Mesenchymal stem cell (in vitro differentiated cells and primary cell): ENCODE results near the gene CCSER1.
"Not testable (repeated sequence)": the region's sequence is repeated elsewhere in the genome, so short reads cannot be mapped to it uniquely, and the experiment has no call there.

Source experiments
- DNase-seq: peaks from one replicate; pipeline ENCODE4 v3.0.0-alpha.2; 2013
- H2AFZ ChIP-seq: one replicate; pipeline ENCODE4 v1.6.1; 2013; ENCODE audit warnings: low read depth, mild to moderate bottlenecking, control low read depth, inconsistent platforms, low read length, moderate library complexity
- H2AK5ac ChIP-seq: 2 replicates; pipeline ENCODE4 v1.6.1; 2013; ENCODE audit warnings: low read length, moderate library complexity, mild to moderate bottlenecking, inconsistent platforms; ENCODE audit not compliant: severe bottlenecking
- H2BK120ac ChIP-seq: one replicate; pipeline ENCODE4 v1.6.1; 2013; ENCODE audit warnings: low read depth, mild to moderate bottlenecking, inconsistent platforms, low read length, moderate library complexity
- H2BK12ac ChIP-seq, 2 experiments: one replicate each; pipeline ENCODE4 v1.6.1; 2013; ENCODE audit warnings: inconsistent platforms in 2 of 2, low read length in 2 of 2, mild to moderate bottlenecking in 2 of 2, moderate library complexity in 2 of 2, control low read depth in 1 of 2
- H2BK15ac ChIP-seq: one replicate; pipeline ENCODE4 v1.6.1; 2013; ENCODE audit warnings: mild to moderate bottlenecking, low read depth, inconsistent platforms; ENCODE audit not compliant: poor library complexity, severe bottlenecking
- H2BK5ac ChIP-seq: 2 replicates; pipeline ENCODE4 v1.6.1; 2013; ENCODE audit warnings: low read depth, mild to moderate bottlenecking, low read length, control low read depth, inconsistent platforms; ENCODE audit not compliant: poor library complexity, severe bottlenecking
- H3K14ac ChIP-seq, 2 experiments: one replicate each; pipeline ENCODE4 v1.6.1; 2013; ENCODE audit warnings: inconsistent platforms in 2 of 2, low read length in 2 of 2, control low read depth in 1 of 2, mild to moderate bottlenecking in 1 of 2, moderate library complexity in 1 of 2
- H3K18ac ChIP-seq, 2 experiments: one replicate each; pipeline ENCODE4 v1.6.1; 2013; ENCODE audit warnings: inconsistent platforms in 2 of 2, low read length in 2 of 2, control low read depth in 1 of 2, low read depth in 1 of 2, mild to moderate bottlenecking in 1 of 2
- H3K23ac ChIP-seq, 2 experiments: one replicate each; pipeline ENCODE4 v1.6.1; 2013; ENCODE audit warnings: inconsistent platforms in 2 of 2, low read length in 2 of 2, mild to moderate bottlenecking in 2 of 2, moderate library complexity in 2 of 2, control low read depth in 1 of 2
- H3K27ac ChIP-seq: 2 replicates; pipeline ENCODE4 v1.5.1; 2013; ENCODE audit warnings: mild to moderate bottlenecking, moderate library complexity, low read length, control low read depth, inconsistent platforms; ENCODE audit not compliant: poor library complexity, severe bottlenecking
- H3K27me3 ChIP-seq, 2 experiments: 2 replicates each; pipeline versions ENCODE4 v1.6.1 to v1.7.0; 2013; ENCODE audit warnings: low read length in 2 of 2, mild to moderate bottlenecking in 2 of 2, moderate library complexity in 2 of 2, control low read depth in 1 of 2, inconsistent platforms in 1 of 2; ENCODE audit not compliant: control insufficient read depth in 1 of 2, insufficient read depth in 1 of 2
- H3K36me3 ChIP-seq, 2 experiments: 2 replicates each; pipeline versions ENCODE4 v1.6.1 to v1.7.0; 2013; ENCODE audit warnings: low read length in 2 of 2, control low read depth in 1 of 2, inconsistent platforms in 1 of 2, low read depth in 1 of 2, mild to moderate bottlenecking in 1 of 2; ENCODE audit not compliant: insufficient read depth in 2 of 2, control insufficient read depth in 1 of 2
- H3K4ac ChIP-seq, 2 experiments: one replicate each; pipeline ENCODE4 v1.6.1; 2013; ENCODE audit warnings: inconsistent platforms in 2 of 2, low read length in 2 of 2, mild to moderate bottlenecking in 2 of 2, moderate library complexity in 2 of 2, control low read depth in 1 of 2, low read depth in 1 of 2
- H3K4me1 ChIP-seq: 2 replicates; pipeline ENCODE4 v1.6.1; 2013; ENCODE audit warnings: low read depth, low read length, control low read depth; ENCODE audit not compliant: control insufficient read depth, insufficient read depth
- H3K4me2 ChIP-seq: 2 replicates; pipeline ENCODE4 v1.6.1; 2013; ENCODE audit warnings: low read length, mild to moderate bottlenecking, inconsistent platforms; ENCODE audit not compliant: poor library complexity, severe bottlenecking
- H3K4me3 ChIP-seq, 2 experiments: 2 replicates each; pipeline versions ENCODE4 v1.5.1 to v1.7.0; 2013; ENCODE audit warnings: low read length in 2 of 2, mild to moderate bottlenecking in 2 of 2, control low read depth in 1 of 2, low read depth in 1 of 2; ENCODE audit not compliant: insufficient read depth in 1 of 2
- H3K79me1 ChIP-seq: replicated peaks from 2 replicates; pipeline ENCODE4 v1.6.1; 2013; ENCODE audit warnings: mild to moderate bottlenecking, control low read depth, low read length, inconsistent platforms; ENCODE audit not compliant: poor library complexity, severe bottlenecking
- H3K9ac ChIP-seq: 2 replicates; pipeline ENCODE4 v1.7.0; 2013; ENCODE audit warnings: mild to moderate bottlenecking, low read length, moderate library complexity
- H3K9me3 ChIP-seq: 2 replicates; pipeline ENCODE4 v1.7.0; 2013; ENCODE audit warnings: mild to moderate bottlenecking, low read length; ENCODE audit not compliant: control insufficient read depth
- H4K8ac ChIP-seq: one replicate; pipeline ENCODE4 v1.6.1; 2013; ENCODE audit warnings: inconsistent platforms, mild to moderate bottlenecking, low read length, moderate library complexity
- H4K91ac ChIP-seq: one replicate; pipeline ENCODE4 v1.6.1; 2013; ENCODE audit warnings: mild to moderate bottlenecking, low read length, inconsistent platforms
- WGBS: methylation state at CpG from one replicate; pipeline ENCODE4 v1.1.7; 2013; ENCODE audit warnings: mixed read lengths; 5-methylcytosine and 5-hydroxymethylcytosine counted together

CCSER1 gene

GRCh38 chr4:91257721-91258120 lies 1130.5 kb downstream of the CCSER1 start:
- no peak overlapping the region for H3K4me2 ChIP-seq

GRCh38 chr4:91258326-91258725 lies 1131.1 kb downstream of the CCSER1 start:
- Histone ChIP-seq H4K8ac (no peak overlapping the region), H3K27me3 (no peaks in the 10 kb centered on the region), H2BK12ac (no peak overlapping the region), H3K18ac (no peak overlapping the region), H3K27ac (no peak overlapping the region), H2AFZ (no peak overlapping the region), H2AK5ac (no peak overlapping the region), H3K4ac (no peak overlapping the region), H3K23ac (no peak overlapping the region), H4K91ac (no peak overlapping the region), H2BK5ac (no peak overlapping the region), H3K14ac (no peak overlapping the region), H3K4me2 (no peak overlapping the region), H3K79me1 (no peaks in the 10 kb centered on the region), H3K36me3 (no peaks in the 10 kb centered on the region), H2BK15ac (no peak overlapping the region), H2BK120ac (no peak overlapping the region), H3K4me3 (no peak overlapping the region), H3K4me1 (no peaks in the 10 kb centered on the region), H3K9ac (no peak overlapping the region), H3K9me3 (no peaks in the 10 kb centered on the region)
- no peak for DNase-seq

More at GRCh38 chr4:91257721-91258120, 1130.5 kb downstream of the CCSER1 start:
- no peak overlapping the region for H2BK5ac ChIP-seq
- H3K18ac ChIP-seq, result no peak overlapping the region
- no peak overlapping the region for H2BK15ac ChIP-seq
- no peak overlapping the region for H3K27ac ChIP-seq
- no peaks in the 10 kb centered on the region for H3K27me3 ChIP-seq
- H3K14ac ChIP-seq, result no peak overlapping the region
- no peak overlapping the region for H3K4ac ChIP-seq
- no peak overlapping the region for H4K8ac ChIP-seq
- no peak overlapping the region for H2AK5ac ChIP-seq
- H2AFZ ChIP-seq, result no peak overlapping the region
- no peak overlapping the region for H2BK12ac ChIP-seq
- WGBS, result no CpG with 5 or more reads among the region's 2 CpGs
- H3K23ac ChIP-seq, result no peak overlapping the region
- no peak for DNase-seq
- H4K91ac ChIP-seq, result no peak overlapping the region
- no peaks in the 10 kb centered on the region for H3K79me1 ChIP-seq
- H3K9ac ChIP-seq, result no peak overlapping the region
- no peaks in the 10 kb centered on the region for H3K36me3 ChIP-seq
- H2BK120ac ChIP-seq, result no peak overlapping the region
- no peaks in the 10 kb centered on the region for H3K4me1 ChIP-seq
- H3K9me3 ChIP-seq, result no peaks in the 10 kb centered on the region
- H3K4me3 ChIP-seq, result no peak overlapping the region

GRCh38 chr4:91267543-91267942 lies 1140.3 kb downstream of the CCSER1 start:
- no peak for DNase-seq
- H4K91ac ChIP-seq, result no peak overlapping the region

GRCh38 chr4:91268481-91268880 lies 1141.3 kb downstream of the CCSER1 start:
- 73% methylated on average over 4 of the region's 4 CpGs for WGBS
- not testable (repeated sequence) for H3K4ac ChIP-seq, H2BK15ac ChIP-seq, H3K27ac ChIP-seq, H3K27me3 ChIP-seq, H3K14ac ChIP-seq, H3K9me3 ChIP-seq, H4K91ac ChIP-seq, H2AFZ ChIP-seq, H3K9ac ChIP-seq, H4K8ac ChIP-seq, H2AK5ac ChIP-seq, H3K4me3 ChIP-seq, DNase-seq, H3K23ac ChIP-seq, H3K4me1 ChIP-seq, H2BK12ac ChIP-seq, H3K4me2 ChIP-seq, H3K18ac ChIP-seq, H3K79me1 ChIP-seq, H2BK5ac ChIP-seq, H3K36me3 ChIP-seq, H2BK120ac ChIP-seq

More at GRCh38 chr4:91267543-91267942, 1140.3 kb downstream of the CCSER1 start:
- Histone ChIP-seq H3K4ac (no peak overlapping the region), H3K36me3 (no peaks in the 10 kb centered on the region), H2BK5ac (no peak overlapping the region), H4K8ac (no peak overlapping the region), H3K4me2 (no peak overlapping the region), H2AK5ac (no peak overlapping the region), H3K4me3 (no peak overlapping the region), H2AFZ (no peak overlapping the region), H3K9ac (no peak overlapping the region), H2BK12ac (no peak overlapping the region), H2BK120ac (no peak overlapping the region), H3K14ac (no peak overlapping the region), H3K4me1 (no peaks in the 10 kb centered on the region), H3K27ac (no peak overlapping the region), H3K79me1 (no peaks in the 10 kb centered on the region), H2BK15ac (no peak overlapping the region), H3K23ac (no peak overlapping the region), H3K9me3 (no peaks in the 10 kb centered on the region), H3K27me3 (no peaks in the 10 kb centered on the region), H3K18ac (no peak overlapping the region)
